ENCODE measurements around the gene ITPR1. TPM values are rescaled to one million over a fixed set of nuclear protein-coding genes. Genes with fewer than 3 reads are reported as not detected.
A peak's percentile ranks its signal among the peaks of the same experiment; 100 is the strongest.

ITPR1 gene
- total and polyA plus RNA-seq, 11 donors: 8.9 to 55.8 (median 19.9) TPM

DNA sequence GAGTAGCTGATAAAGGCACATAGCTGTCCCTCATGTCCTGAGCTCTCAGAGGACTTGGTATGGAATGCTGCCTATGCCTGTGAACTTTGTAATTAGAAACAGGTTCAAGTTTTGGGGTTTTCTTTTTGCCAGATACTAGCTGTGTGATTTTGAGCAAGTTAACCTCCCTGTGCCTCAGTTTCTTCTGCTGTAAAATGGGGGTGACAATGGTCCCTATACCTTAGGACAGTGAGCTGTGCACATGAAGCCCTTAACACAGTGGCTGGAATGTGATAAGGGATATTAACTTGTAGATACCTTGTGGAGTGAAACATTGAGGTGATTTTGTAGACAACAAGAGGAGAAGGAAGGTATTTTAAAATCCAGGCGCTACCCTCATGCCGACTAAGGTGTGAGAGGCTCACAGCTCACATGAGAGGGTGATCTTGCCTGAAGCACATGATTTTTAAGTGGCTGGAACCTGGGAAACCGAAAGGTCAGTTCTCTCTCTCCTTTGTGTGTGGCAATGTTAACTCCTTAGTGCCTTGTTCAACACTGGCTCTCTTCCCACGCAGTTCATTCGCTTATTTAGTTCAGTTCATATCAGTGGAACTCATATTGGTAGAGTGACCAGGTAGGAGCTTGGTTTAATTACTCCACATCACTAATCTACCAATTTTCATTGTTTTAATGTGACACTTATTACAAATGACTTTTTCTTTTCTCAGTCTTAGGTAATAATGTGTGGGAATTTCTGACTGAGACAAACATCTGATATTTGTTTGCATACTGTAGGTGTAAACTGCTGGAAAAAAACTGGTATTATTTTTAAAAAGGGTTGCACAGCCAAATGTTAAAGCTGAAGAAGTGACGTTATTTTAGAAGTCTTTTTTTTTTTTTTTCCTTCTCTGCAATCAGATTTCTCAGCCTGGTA is 236.2 kb downstream of the ITPR1 start:
- no peak for DNase-seq
- H3K27me3 ChIP-seq: no peaks in the 10 kb centered on the region
- H3K36me3 ChIP-seq: peaks cover 0 to 32% (median 16%) of the 10 kb centered on the region in 9 donors
- no peak for TF ChIP-seq POLR2A (IDR thresholded peaks at IDR 0.05)
- TF ChIP-seq, protein P1, sequence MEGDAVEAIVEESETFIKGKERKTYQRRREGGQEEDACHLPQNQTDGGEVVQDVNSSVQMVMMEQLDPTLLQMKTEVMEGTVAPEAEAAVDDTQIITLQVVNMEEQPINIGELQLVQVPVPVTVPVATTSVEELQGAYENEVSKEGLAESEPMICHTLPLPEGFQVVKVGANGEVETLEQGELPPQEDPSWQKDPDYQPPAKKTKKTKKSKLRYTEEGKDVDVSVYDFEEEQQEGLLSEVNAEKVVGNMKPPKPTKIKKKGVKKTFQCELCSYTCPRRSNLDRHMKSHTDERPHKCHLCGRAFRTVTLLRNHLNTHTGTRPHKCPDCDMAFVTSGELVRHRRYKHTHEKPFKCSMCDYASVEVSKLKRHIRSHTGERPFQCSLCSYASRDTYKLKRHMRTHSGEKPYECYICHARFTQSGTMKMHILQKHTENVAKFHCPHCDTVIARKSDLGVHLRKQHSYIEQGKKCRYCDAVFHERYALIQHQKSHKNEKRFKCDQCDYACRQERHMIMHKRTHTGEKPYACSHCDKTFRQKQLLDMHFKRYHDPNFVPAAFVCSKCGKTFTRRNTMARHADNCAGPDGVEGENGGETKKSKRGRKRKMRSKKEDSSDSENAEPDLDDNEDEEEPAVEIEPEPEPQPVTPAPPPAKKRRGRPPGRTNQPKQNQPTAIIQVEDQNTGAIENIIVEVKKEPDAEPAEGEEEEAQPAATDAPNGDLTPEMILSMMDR (IDR thresholded peaks at IDR 0.05): no peak
- peak overlapping the region in 3 of 12 donors; percentile 35 to 54 (median 37) for H3K27ac ChIP-seq
- peak in 3 of 4 donors; percentile 25 to 59 (median 33) for ATAC-seq
- 50 to 65% (median 55%) methylated on average over 6 of the region's 6 CpGs for WGBS, 4 donors
- peaks cover 0 to 37% (median 7%) of the 10 kb centered on the region in 12 donors for H3K4me1 ChIP-seq
- no peaks in the 10 kb centered on the region for H3K9me3 ChIP-seq
- H3K4me3 ChIP-seq: no peak overlapping the region
- intact Hi-C loops (cut with DNase I): loop anchor here in 3 of 10 donors (5.0 to 10.0 kb wide), 2 partner anchors 95 to 153 kb away; no protein-coding TSS in a partner anchor

DNA sequence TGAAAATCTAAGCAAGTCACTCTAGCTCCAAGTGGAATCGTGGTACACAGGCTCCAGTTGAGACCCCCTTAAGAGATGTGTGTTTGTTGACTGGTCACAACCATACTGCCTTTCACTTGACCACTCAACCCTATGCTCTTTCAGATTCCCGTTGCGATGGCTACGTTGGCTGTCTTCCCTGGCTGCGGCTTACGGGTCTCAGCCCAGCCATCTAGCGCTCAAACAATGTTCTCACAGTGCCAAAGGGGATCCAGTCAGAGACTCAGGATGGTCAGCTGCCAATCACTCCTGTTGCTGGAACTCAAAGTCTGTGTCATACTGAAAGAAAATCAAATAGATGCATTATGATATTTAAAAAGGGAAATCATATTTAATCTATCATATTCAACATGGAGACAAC is 237.6 kb downstream of the ITPR1 start:
- WGBS, 4 donors: 57 to 81% (median 69%) methylated on average over 7 of the region's 7 CpGs
- Histone ChIP-seq H3K27ac (peak overlapping the region in 1 of 12 donors; percentile 10), H3K4me3 (no peak overlapping the region), H3K27me3 (no peaks in the 10 kb centered on the region), H3K9me3 (no peaks in the 10 kb centered on the region), H3K4me1 (peaks cover 0 to 42% (median 9%) of the 10 kb centered on the region in 12 donors), H3K36me3 (peaks cover 0 to 40% (median 8%) of the 10 kb centered on the region in 9 donors)
- TF ChIP-seq, protein P1 (IDR thresholded peaks at IDR 0.05): no peak
- no peak for TF ChIP-seq POLR2A (IDR thresholded peaks at IDR 0.05)
- DNase-seq: peak in 1 of 5 donors; percentile 49
- intact Hi-C loops (cut with DNase I): loop anchor here in 1 of 10 donors (5.0 kb wide), 1 partner anchor 42 kb away; no protein-coding TSS in a partner anchor
- peak; percentile 47 to 72 (median 68) for ATAC-seq

GRCh38 chr3:4731543-4732111 is 238.5 kb downstream of the ITPR1 start:
- no peaks in the 10 kb centered on the region for H3K27me3 ChIP-seq
- ATAC-seq (no peak), DNase-seq (no peak)
- no peaks in the 10 kb centered on the region for H3K9me3 ChIP-seq
- no peak for TF ChIP-seq POLR2A (IDR thresholded peaks at IDR 0.05)
- TF ChIP-seq, protein P1 (IDR thresholded peaks at IDR 0.05): no peak
- H3K4me3 ChIP-seq: no peak overlapping the region
- intact Hi-C loops (cut with DNase I): loop anchor here in 1 of 10 donors (5.0 kb wide), 1 partner anchor 41 kb away; no protein-coding TSS in a partner anchor
- 61 to 70% (median 68%) methylated on average over 6 of the region's 6 CpGs for WGBS, 4 donors
- peaks cover 0 to 48% (median 13%) of the 10 kb centered on the region in 12 donors for H3K4me1 ChIP-seq
- no peak overlapping the region for H3K27ac ChIP-seq
- peaks cover 0 to 45% (median 12%) of the 10 kb centered on the region in 9 donors for H3K36me3 ChIP-seq

DNA sequence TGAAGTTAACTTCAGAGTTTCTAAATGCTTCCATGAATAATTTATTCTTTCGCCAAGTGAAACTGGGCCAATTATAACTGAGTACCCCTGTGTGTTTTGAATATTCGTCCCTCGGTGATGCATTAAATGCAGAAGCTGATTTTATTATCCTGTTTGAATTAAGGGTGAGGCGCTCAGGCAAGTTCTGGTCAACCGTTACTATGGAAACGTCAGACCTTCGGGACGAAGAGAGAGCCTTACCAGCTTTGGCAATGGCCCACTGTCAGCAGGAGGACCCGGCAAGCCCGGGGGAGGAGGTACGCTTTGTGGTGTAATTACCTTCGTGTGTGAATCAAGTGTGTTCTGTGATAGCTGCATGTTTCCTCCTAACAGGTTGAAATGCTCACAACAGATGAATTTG is 239.8 kb downstream of the ITPR1 start:
- ATAC-seq (no peak), DNase-seq (no peak)
- Histone ChIP-seq H3K27ac (no peak overlapping the region), H3K36me3 (peaks cover 0 to 38% (median 19%) of the 10 kb centered on the region in 9 donors), H3K4me1 (peaks cover 0 to 53% (median 13%) of the 10 kb centered on the region in 12 donors), H3K4me3 (no peak overlapping the region), H3K9me3 (no peaks in the 10 kb centered on the region), H3K27me3 (no peaks in the 10 kb centered on the region)
- intact Hi-C loops (cut with DNase I): loop anchor here in 1 of 10 donors (5.0 kb wide), 1 partner anchor 39 kb away; no protein-coding TSS in a partner anchor
- 77 to 88% (median 85%) methylated on average over 12 of the region's 12 CpGs for WGBS, 4 donors
- TF ChIP-seq, protein P1 (IDR thresholded peaks at IDR 0.05): no peak
- TF ChIP-seq POLR2A (IDR thresholded peaks at IDR 0.05): no peak

All from heart left ventricle (tissue), 16 donors.